NCI-H2081 treated with DMSO at 0.1 percent for 48 hours (cell line): Measurements from ENCODE around the gene LIN54.

Experiments
- DNase-seq: peaks from one replicate; lab custom pipeline; 2025; lab: John Stamatoyannopoulos, UW

Gene LIN54

GRCh38 chr4:82891707-82892466 lies 118.7 kb downstream of the LIN54 start:
- DNase-seq, result no peak

GRCh38 chr4:82890901-82891706 lies 119.5 kb downstream of the LIN54 start, which contains the start of gene SEC31A:
TSS of gene SEC31A (minus strand) at chr4:82891153. CDS start at chr4:82881936, 9,217 bp downstream.
- peak; percentile 42 for DNase-seq

- DNase-seq, result no peak
Measured at GRCh38 chr4:82890528-82890900, 120.1 kb downstream of the LIN54 start.

- no peak for DNase-seq
Measured at GRCh38 chr4:82889287-82889686, 121.3 kb downstream of the LIN54 start.

- DNase-seq, result no peak
Measured at GRCh38 chr4:82886147-82886942, 124.3 kb downstream of the LIN54 start.

- DNase-seq, result no peak
Measured at GRCh38 chr4:82885410-82885809, 125.2 kb downstream of the LIN54 start.
